Midbrain (tissue), 1 donor: ENCODE data around the gene EP300.
A peak's percentile ranks its signal among the peaks of the same experiment; 100 is the strongest.
"Not testable (repeated sequence)": the region's sequence is repeated elsewhere in the genome, so short reads cannot be mapped to it uniquely, and the experiment has no call there.

Experiments
- DNase-seq: peaks from one replicate; lab custom pipeline; 2025; lab: John Stamatoyannopoulos, UW

The EP300 gene

DNA sequence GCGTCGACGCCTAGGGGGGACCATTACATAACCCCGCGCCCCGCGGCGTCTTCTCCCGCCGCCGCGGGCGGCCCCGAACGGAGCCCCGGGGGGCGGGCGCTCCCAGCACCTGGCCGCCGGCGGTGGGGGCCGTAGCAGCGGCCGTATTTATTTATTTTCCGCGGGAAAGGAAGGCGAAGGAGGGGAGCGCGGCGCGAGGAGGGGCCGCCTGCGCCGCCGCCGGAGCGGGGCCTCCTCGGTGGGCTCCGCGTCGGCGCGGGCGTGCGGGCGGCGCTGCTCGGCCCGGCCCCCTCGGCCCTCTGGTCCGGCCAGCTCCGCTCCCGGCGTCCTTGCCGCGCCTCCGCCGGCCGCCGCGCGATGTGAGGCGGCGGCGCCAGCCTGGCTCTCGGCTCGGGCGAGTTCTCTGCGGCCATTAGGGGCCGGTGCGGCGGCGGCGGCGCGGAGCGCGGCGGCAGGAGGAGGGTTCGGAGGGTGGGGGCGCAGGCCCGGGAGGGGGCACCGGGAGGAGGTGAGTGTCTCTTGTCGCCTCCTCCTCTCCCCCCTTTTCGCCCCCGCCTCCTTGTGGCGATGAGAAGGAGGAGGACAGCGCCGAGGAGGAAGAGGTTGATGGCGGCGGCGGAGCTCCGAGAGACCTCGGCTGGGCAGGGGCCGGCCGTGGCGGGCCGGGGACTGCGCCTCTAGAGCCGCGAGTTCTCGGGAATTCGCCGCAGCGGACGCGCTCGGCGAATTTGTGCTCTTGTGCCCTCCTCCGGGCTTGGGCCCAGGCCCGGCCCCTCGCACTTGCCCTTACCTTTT, at the start of gene EP300:
TSS of gene EP300 (plus strand) at position 570 of the 795 bp plus-strand sequence. CDS start 413 bp downstream, outside the sequence.
- DNase-seq: peak; percentile 63

- DNase-seq: no peak
Measured at GRCh38 chr22:41043722-41044121, 48.7 kb upstream of the EP300 start.

GRCh38 chr22:41045575-41045974, 46.8 kb upstream of the EP300 start:
- DNase-seq: not testable (repeated sequence)

DNA sequence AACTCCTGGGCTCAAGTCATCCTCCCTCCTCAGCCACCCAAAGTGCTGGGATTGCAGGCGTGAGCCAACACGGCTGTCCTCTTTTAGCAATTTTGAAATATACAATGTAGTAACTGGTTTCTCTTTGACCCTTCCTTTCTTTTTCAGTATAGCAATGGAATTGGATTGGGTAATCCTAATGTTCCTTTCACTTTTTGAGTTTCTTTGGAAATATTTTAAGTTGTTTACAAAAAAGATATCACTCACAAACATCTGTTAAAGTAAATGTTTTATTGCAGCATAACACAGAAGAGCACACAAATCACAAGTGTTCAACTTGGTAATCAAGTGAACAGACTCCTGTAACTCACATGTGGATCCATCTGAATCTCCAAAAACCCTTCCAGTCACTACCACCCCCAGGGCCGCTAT, 44.6 kb upstream of the EP300 start:
- no peak for DNase-seq

GRCh38 chr22:41048345-41048744, 44.0 kb upstream of the EP300 start:
- DNase-seq: not testable (repeated sequence)

DNA sequence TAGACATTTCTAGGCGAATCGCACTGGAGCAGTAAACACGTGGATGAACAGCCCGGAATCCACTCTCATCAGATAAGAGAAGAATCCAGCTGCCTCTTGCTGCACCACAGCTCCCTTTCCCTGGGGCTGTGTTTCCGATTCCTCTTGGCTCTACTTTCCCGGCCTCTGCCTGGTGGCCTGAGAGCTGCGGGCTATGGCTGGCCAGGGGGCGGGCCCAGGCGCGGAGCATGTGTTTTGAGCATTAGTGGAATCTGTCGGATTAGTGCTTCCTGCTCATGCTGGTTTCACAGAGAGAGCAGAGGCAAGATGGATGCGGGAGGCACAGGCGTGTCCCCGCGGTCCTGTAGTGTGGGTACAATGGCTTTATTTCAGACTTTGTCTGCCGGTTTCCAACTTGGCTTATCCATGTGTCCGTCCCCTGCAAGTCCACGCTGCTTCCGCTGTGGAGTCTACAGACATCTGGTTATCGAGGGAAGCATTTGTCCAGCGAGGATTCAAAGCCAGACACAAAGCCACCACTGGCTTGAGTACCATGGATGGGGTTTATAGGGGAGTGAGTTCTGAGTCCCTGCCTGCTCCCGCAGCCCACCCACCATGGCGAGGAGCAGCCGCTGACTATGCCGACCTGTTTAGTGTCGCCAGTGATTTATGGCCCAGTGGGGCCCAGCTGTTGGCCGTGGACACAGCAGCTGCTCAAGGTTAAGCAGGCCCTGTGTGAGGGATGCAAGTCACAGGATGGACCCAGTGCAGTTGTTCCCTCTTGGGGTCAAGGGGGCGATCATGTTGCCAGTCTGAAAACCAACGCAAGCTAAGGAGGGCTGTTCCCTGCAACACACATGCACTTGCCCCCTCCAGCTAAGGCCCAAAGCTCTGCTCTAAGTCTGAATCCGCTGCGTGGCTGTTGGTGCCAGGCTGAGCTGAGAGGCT, 43.3 kb upstream of the EP300 start:
- peak; percentile 29 for DNase-seq

- DNase-seq: not testable (repeated sequence)
Measured at GRCh38 chr22:41049795-41050194, 42.6 kb upstream of the EP300 start.

GRCh38 chr22:41050883-41051282, 41.5 kb upstream of the EP300 start:
- DNase-seq: no peak

GRCh38 chr22:41052661-41053490, 39.5 kb upstream of the EP300 start:
- DNase-seq: no peak

GRCh38 chr22:41057076-41057475, 35.3 kb upstream of the EP300 start:
- DNase-seq: no peak

DNA sequence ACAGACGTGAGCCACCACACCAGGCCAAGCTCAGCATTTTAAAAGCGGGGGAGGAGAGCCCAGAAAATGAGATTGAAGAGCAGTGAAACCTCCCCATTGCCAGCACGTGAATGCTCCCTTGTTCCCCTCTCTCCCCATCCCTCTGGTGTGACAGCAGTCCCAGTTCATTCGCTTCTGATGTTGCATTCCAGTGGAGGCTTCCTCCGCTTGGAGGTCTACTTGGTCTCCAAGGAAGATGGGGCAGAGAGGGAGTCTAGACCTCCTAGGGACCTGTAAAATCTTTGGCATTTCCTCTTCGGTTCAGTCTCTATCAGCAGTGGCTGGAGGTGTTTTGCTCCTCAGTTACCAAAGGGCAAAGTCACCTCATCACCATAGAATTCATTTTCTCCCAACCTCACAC, 30.2 kb upstream of the EP300 start:
- DNase-seq: no peak

- not testable (repeated sequence) for DNase-seq
Measured at GRCh38 chr22:41064326-41064725, 28.1 kb upstream of the EP300 start.

DNA sequence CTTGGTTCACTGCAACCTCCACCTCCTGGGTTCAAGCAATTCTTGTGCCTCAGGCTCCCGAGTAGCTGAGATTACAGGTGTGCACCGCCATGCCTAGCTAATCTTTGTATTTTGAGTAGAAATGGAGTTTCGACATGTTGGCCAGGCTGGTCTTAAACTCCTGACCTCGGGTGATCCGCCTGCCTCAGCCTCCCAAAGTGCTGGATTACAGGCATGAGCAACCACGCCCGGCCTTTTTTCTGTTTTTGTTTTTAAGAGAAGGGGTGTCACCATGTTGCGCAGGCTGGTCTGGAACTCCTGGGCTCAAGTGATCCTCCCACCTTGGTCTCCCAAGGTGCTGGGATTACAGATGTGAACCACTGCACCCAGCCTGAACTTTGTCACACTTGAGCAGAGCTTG, 26.1 kb upstream of the EP300 start:
- DNase-seq: not testable (repeated sequence)

GRCh38 chr22:41067968-41068367, 24.4 kb upstream of the EP300 start:
- DNase-seq: not testable (repeated sequence)

DNA sequence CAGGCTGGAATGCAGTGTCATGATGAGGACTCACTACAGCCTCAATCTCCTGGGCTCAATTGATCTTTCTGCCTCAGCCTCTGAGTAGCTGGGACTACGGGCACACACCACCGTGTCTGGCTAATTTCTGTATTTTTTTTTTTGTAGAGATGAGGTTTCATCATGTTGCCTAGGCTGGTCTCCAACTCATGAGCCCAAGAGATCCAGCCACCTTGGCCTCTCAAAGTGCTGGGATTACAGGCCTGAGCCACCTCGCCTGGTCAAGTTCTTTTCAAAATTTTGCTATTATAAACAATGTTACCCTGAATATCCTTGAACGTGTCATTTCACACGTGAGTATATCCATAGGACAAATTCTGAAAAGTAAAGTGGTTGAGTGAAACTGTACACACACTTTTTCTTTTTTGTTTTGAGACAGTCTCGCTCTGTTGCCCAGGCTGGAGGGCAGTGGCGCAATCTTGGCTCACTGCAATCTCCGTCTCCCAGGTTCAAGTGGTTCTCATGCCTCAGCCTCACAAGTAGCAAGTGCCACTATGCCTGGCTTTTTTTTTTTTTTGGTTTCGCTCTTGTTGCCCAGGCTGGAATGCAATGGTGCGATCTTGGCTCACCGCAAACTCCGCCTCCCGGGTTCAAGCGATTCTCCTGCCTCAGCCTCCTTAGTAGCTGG, 21.6 kb upstream of the EP300 start:
- no peak for DNase-seq

DNA sequence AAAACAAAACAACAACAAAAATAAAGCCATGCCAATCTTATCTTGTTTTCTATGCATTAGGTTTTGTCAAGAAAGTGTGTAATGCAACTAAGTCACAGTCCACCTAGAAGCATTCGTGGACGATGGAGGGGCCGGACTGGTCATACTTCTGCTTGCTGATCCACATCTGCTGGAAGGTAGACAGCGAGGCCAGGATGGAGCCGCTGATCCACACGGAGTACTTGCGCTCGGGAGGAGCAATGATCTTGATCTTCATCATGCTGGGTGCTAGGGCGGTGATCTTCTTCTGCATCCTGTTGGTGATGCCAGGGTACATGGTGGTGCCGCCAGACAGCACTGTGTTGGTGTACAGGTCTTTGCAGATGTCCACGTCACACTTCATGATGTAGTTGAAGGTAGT, 18.3 kb upstream of the EP300 start:
- DNase-seq: no peak

DNA sequence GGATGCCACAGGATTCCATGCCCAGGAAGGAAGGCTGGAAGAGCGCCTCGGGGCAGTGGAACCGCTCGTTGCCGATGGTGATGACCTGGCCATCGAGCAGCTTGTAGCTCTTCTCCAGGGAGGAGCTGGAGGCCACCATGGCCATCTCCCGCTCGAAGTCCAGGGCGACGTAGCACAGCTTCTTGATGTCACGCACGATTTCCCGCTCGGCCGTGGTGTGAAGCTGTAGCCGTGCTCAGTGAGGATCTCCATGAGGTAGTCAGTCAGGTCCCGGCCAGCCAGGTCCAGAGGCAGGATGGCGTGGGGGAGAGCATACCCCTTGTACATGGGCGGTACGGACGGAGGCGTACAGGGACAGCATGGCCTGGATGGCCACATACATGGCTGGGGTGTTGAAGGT, 17.9 kb upstream of the EP300 start:
- DNase-seq: no peak

- no peak for DNase-seq
Measured at GRCh38 chr22:41074941-41075710, 17.3 kb upstream of the EP300 start.

DNA sequence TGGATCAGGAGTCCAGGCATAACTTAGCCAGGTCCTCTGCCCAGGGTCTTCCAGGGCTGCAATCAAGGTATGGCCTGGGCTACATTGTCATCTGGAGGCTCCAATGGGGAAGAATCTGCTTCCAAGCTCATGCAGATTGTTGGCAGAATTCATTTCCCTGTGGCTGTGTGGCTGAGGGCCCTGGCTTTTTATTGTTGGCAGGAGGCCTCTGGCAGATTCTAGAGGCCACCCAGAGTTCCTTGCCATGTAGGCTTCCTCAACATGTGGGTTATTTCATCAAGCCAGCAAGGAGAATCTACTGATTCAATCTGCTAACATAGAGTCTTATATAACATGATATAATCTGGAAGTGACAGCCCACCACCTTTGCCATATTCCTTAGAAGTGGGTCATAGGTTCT, 16.4 kb upstream of the EP300 start:
- no peak for DNase-seq

DNA sequence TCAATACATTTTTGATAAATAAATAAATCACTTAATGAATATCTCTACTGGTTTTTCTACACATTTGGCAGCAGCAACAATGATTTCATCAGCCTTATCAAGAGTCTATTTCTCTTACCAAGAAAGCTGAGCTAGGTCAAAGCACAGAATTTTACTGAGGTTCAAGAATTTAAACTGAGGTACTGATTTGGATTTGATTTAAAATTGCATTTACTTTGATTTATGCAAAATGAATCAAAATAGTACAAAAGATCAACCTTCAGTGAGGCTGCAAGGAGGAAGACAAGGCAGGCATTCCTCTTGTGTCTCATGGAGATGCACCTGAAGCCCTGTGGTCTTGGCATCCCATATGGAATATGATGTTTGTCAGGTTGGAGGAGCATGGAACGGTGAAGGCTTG, 15.5 kb upstream of the EP300 start:
- no peak for DNase-seq

DNA sequence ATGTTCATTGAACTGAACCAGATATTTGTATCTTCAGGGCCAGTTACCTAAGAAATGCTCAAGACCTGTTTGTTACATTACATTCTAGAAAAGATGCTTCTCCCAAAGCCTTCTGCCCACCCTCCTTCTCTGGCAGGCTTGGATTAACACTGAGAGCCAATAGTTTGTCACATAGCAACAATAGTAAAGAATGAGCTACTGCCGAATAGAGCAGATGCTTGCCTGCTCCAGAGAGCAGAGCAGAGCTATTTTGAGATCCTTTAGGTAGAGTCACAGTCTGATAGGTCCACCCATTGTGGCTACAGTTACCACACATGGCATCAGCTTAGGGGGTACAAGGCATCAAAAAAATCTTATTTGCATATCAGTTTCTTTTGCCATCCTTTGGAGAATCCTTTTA, 13.5 kb upstream of the EP300 start:
- no peak for DNase-seq
